Breast epithelium (tissue), 3 donors: ENCODE data around the gene MICAL2.

Experiments
- POLR2A ChIP-seq: fragments of 450-650 bp; IDR thresholded peaks from one replicate; pipeline ENCODE4 v1.6.1; 2016; ENCODE audit warnings: antibody characterized with exemption, mild to moderate bottlenecking, moderate library complexity
- POLR2AphosphoS5 ChIP-seq, 3 donors: sonication (generic); formaldehyde crosslinking; IDR thresholded peaks; one replicate each; pipeline ENCODE4 v1.6.1; 2017; ENCODE audit warnings: antibody characterized with exemption in 3 of 3
- TF ChIP-seq, protein P1 (sequence below), 3 donors: fragments of 450-650 bp; IDR thresholded peaks; one replicate each; pipeline ENCODE4 v1.5.1; 2016 to 2017; ENCODE audit warnings: antibody characterized with exemption in 3 of 3, mild to moderate bottlenecking in 3 of 3, moderate library complexity in 3 of 3

DNA sequence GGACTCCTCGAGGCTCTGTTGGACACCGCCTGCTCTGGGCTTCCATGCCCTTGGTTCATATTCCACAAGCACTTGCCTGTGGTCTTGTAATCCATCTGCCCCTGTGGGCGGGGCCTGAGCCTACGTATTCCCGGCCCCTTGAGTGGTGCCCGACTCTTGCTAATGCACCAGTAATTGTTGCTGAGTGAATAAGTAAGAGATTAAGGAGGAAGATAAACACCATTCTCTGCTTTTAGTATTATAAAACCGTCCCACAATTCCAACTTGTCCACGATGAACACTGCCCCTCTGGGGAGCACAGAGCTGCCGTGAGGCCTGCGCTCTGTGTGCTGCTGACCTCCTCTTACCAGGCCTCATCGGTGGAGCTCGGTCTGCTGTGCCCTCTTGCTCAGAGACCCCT is 50.3 kb downstream of the MICAL2 start:
- TF ChIP-seq POLR2A (no peak), POLR2AphosphoS5 (IDR thresholded peaks at IDR 0.05) (no peak)
- TF ChIP-seq, protein P1, sequence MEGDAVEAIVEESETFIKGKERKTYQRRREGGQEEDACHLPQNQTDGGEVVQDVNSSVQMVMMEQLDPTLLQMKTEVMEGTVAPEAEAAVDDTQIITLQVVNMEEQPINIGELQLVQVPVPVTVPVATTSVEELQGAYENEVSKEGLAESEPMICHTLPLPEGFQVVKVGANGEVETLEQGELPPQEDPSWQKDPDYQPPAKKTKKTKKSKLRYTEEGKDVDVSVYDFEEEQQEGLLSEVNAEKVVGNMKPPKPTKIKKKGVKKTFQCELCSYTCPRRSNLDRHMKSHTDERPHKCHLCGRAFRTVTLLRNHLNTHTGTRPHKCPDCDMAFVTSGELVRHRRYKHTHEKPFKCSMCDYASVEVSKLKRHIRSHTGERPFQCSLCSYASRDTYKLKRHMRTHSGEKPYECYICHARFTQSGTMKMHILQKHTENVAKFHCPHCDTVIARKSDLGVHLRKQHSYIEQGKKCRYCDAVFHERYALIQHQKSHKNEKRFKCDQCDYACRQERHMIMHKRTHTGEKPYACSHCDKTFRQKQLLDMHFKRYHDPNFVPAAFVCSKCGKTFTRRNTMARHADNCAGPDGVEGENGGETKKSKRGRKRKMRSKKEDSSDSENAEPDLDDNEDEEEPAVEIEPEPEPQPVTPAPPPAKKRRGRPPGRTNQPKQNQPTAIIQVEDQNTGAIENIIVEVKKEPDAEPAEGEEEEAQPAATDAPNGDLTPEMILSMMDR (IDR thresholded peaks at IDR 0.05): no peak
